MM.1S (cell line): ENCODE data around the gene CTCFL.

ENCODE experiments used
- CTCF ChIP-seq: fragments of 300-600 bp; sonication (generic); IDR thresholded peaks from 2 replicates; pipeline ENCODE4 v1.5.1; 2016; ENCODE audit warnings: antibody characterized with exemption, low read length, mixed read lengths
- EZH2 ChIP-seq: fragments of 300-600 bp; sonication (generic); optimal IDR thresholded peaks from 2 replicates; pipeline ENCODE3; 2017; ENCODE audit warnings: low read depth, mild to moderate bottlenecking, antibody characterized with exemption, low read length, mixed read lengths

- TF ChIP-seq EZH2: no peak
- TF ChIP-seq CTCF: no peak
Observed at GRCh38 chr20:57566399-57566798, 41.5 kb upstream of the CTCFL start.
